Astrocyte (in vitro differentiated cells and primary cell): ENCODE results near the gene ZCCHC24.

Source experiments
- EZH2 ChIP-seq: IDR thresholded peaks from 2 replicates; pipeline ENCODE4 v1.6.1; 2012; ENCODE audit warnings: mild to moderate bottlenecking, low read length, inconsistent platforms; ENCODE audit not compliant: insufficient read depth
- TF ChIP-seq, protein P1 (sequence below): IDR thresholded peaks from 2 replicates; pipeline ENCODE4 v1.5.1; 2011; ENCODE audit warnings: low read depth, mild to moderate bottlenecking, inconsistent platforms, low read length, moderate library complexity; ENCODE audit not compliant: insufficient read depth

DNA sequence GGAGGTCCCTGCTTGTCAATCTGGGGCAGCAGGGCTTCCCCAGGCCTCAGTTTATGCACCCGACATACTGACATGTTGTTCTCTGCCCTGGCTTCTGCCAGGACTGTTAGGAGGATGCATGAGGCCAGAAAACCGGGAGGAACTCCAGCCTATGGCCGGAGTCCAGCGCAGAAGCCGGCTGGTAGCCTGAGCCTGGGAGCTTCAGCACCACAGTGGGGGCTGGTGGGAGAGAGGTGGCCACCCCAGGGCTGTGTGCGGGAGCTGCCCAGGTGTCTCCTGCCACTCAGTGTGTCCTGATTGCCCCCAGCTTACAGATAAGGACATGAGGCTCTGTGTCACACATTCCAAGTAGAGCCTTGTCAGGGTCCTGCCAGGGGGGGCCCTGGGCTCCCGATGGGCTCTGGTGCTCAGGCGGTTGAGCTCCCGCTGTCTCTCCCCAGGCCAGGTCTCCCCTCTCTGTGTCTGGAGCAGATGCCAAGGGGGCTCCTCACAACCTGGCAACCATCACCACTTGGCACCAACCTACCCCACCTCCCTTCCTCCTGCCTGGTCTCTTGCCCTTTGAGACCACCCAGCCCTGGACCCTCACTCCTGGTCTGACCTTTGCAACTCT is 65.8 kb downstream of the ZCCHC24 start:
- TF ChIP-seq, protein P1, sequence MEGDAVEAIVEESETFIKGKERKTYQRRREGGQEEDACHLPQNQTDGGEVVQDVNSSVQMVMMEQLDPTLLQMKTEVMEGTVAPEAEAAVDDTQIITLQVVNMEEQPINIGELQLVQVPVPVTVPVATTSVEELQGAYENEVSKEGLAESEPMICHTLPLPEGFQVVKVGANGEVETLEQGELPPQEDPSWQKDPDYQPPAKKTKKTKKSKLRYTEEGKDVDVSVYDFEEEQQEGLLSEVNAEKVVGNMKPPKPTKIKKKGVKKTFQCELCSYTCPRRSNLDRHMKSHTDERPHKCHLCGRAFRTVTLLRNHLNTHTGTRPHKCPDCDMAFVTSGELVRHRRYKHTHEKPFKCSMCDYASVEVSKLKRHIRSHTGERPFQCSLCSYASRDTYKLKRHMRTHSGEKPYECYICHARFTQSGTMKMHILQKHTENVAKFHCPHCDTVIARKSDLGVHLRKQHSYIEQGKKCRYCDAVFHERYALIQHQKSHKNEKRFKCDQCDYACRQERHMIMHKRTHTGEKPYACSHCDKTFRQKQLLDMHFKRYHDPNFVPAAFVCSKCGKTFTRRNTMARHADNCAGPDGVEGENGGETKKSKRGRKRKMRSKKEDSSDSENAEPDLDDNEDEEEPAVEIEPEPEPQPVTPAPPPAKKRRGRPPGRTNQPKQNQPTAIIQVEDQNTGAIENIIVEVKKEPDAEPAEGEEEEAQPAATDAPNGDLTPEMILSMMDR = no peak
- TF ChIP-seq EZH2 = no peak
